SK-N-SH treated with all-trans-retinoic acid at 6 μM for 48 hours (cell line): Measurements from ENCODE around the gene SDR42E2.

ENCODE experiments used
- ARNTL ChIP-seq: fragments of 450-650 bp; formaldehyde crosslinking; IDR thresholded peaks from 2 replicates; pipeline ENCODE4 v1.5.0; 2020; ENCODE audit warnings: low read depth, mild to moderate bottlenecking, moderate library complexity, borderline replicate concordance
- BACH2 ChIP-seq: fragments of 250-450 bp; sonication (Bioruptor Pico); IDR thresholded peaks from 2 replicates; pipeline ENCODE4 v1.9.0; 2021; ENCODE audit warnings: mild to moderate bottlenecking, borderline replicate concordance
- PPARA ChIP-seq: fragments of 250-450 bp; sonication (Bioruptor Pico); IDR thresholded peaks from 2 replicates; pipeline ENCODE4 v1.5.0; 2020; ENCODE audit warnings: mild to moderate bottlenecking, borderline replicate concordance
- TCF4 ChIP-seq: fragments of 250-450 bp; sonication (Bioruptor Pico); IDR thresholded peaks from 2 replicates; pipeline ENCODE4 v1.8.0; 2021; ENCODE audit warnings: mild to moderate bottlenecking, moderate library complexity, borderline replicate concordance
- TF ChIP-seq, protein P1 (sequence below): fragments of 250-450 bp; sonication (Bioruptor Pico); IDR thresholded peaks from 2 replicates; pipeline ENCODE4 v1.5.1; 2020; ENCODE audit warnings: low read depth, mild to moderate bottlenecking, moderate library complexity

DNA sequence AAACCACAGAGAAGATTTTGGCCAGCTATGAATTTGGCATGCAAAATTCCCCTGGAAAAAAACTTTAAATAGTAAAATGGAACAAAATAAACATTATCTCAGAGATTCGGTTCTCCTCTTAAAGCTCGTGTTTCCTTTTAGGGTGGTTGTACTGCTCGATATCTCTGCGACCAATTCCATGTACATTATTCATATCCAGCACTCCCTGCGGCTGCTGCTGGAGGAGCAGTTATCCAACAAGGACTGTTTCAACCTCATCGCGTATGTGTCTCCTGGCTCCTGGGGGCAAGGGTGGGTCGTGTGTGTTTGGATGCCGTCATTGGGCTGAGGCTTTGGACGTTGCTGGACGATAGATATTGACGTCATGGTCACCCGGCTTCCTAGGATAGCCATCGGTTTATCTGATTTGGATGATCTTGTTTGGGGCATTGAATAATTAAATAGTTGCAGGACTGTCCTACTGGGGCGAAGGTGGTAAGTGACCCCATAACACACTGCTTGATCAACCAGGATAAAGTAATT, 36.2 kb upstream of the SDR42E2 start:
- TF ChIP-seq, protein P1, sequence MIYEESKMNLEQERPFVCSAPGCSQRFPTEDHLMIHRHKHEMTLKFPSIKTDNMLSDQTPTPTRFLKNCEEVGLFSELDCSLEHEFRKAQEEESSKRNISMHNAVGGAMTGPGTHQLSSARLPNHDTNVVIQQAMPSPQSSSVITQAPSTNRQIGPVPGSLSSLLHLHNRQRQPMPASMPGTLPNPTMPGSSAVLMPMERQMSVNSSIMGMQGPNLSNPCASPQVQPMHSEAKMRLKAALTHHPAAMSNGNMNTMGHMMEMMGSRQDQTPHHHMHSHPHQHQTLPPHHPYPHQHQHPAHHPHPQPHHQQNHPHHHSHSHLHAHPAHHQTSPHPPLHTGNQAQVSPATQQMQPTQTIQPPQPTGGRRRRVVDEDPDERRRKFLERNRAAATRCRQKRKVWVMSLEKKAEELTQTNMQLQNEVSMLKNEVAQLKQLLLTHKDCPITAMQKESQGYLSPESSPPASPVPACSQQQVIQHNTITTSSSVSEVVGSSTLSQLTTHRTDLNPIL (CRISPR knock-in tag), result no peak
- TF ChIP-seq PPARA (CRISPR knock-in tag) (no peak), ARNTL (CRISPR knock-in tag) (no peak), BACH2 (CRISPR knock-in tag) (no peak), TCF4 (CRISPR knock-in tag) (no peak)
